Kidney (tissue), 14 donors: ENCODE measurements around the gene KLHDC7A. TPM values are rescaled to one million over a fixed set of nuclear protein-coding genes. Genes with fewer than 3 reads are reported as not detected.

Experiments
- DNase-seq, 5 donors: peaks; one replicate each; pipeline ENCODE4 v3.0.0-alpha.2; 2013 to 2020
- FAIRE-seq: peaks from 2 replicates; lab custom pipeline; 2012; peaks lifted over from hg19 to GRCh38; lab: Jason Lieb, UNC
- H3K27ac ChIP-seq, 2 donors: one replicate each; pipeline ENCODE4 v1.7.0; 2013; ENCODE audit warnings: low read depth in 2 of 2, low read length in 2 of 2, inconsistent platforms in 1 of 2
- H3K27me3 ChIP-seq: one replicate; pipeline ENCODE4 v1.7.1; 2013; ENCODE audit warnings: low read length, inconsistent platforms; ENCODE audit not compliant: control insufficient read depth, insufficient read depth
- H3K36me3 ChIP-seq, 3 donors: one replicate each; pipeline versions ENCODE4 v1.7.0 to v1.7.1; 2013; ENCODE audit warnings: low read length in 3 of 3, control low read depth in 1 of 3, inconsistent platforms in 1 of 3; ENCODE audit not compliant: insufficient read depth in 3 of 3, control insufficient read depth in 2 of 3
- H3K4me1 ChIP-seq, 3 donors: one replicate each; pipeline versions ENCODE4 v1.7.0 to v1.7.1; 2013; ENCODE audit warnings: low read length in 3 of 3, inconsistent platforms in 1 of 3, low read depth in 1 of 3; ENCODE audit not compliant: control insufficient read depth in 2 of 3, insufficient read depth in 2 of 3
- H3K4me3 ChIP-seq, 3 donors: one replicate each; pipeline versions ENCODE4 v1.7.0 to v1.8.1; 2013; ENCODE audit warnings: low read length in 3 of 3, control low read depth in 1 of 3, inconsistent platforms in 1 of 3
- H3K9ac ChIP-seq, 3 donors: one replicate each; pipeline versions ENCODE4 v1.7.0 to v1.7.1; 2013; ENCODE audit warnings: low read length in 3 of 3, control low read depth in 1 of 3, inconsistent platforms in 1 of 3
- H3K9me3 ChIP-seq, 3 donors: one replicate each; pipeline versions ENCODE4 v1.7.0 to v1.7.1; 2013; ENCODE audit warnings: low read length in 3 of 3, control low read depth in 1 of 3, inconsistent platforms in 1 of 3; ENCODE audit not compliant: control insufficient read depth in 2 of 3, insufficient read depth in 1 of 3
- CTCF ChIP-seq: IDR thresholded peaks from 3 replicates; pipeline ENCODE4 v1.5.1; 2012; ENCODE audit warnings: mild to moderate bottlenecking, moderate library complexity, borderline replicate concordance; ENCODE audit not compliant: insufficient read depth; ENCODE audit errors: extremely low read depth
- intact Hi-C: fragments of 100-400 bp; cut with DNase I; formaldehyde crosslinking; loops from one replicate; pipeline ENCODE4 v1.11.1; 2022
- polyA plus RNA-seq: library from polyadenylated mRNA; stranded (reverse); fragments of 350-450 nt; fragmentation: Illumina TruSeq; extraction: RNeasy Lipid Tissue Mini Kit (QIAGEN cat#74804); gene quantifications from one replicate; pipeline ENCODE4 v1.2.3, GENCODE V29; 2014; ENCODE audit warnings: low read depth, low replicate concordance; ENCODE audit not compliant: insufficient read depth
- total RNA-seq: library from RNA; stranded (reverse); fragmentation: NEBNext Ultra II Directional; extraction: Animal tissue kit (Norgen Biotek cat#: 25700); gene quantifications from one replicate; pipeline ENCODE4 v1.2.1, GENCODE V29; 2021
- donor health status: control.
- donor health status: control.
- donor health status: control.
- donor health status: control.
- donor health status: control.
- donor health status: DM: yes; HTN: yes; CAD: no.
- donor health status: Normal renal cell carcinoma (clear cell type).

Gene KLHDC7A
- total and polyA plus RNA-seq, 2 donors from 2014 or later: 25.8 to 28.0 TPM

GRCh38 chr1:18495635-18496034, 14.9 kb downstream of the KLHDC7A start:
- Histone ChIP-seq H3K27me3 (no peaks in the 10 kb centered on the region), H3K27ac (no peak overlapping the region), H3K9ac (no peak overlapping the region), H3K36me3 (no peaks in the 10 kb centered on the region), H3K9me3 (no peaks in the 10 kb centered on the region), H3K4me1 (no peaks in the 10 kb centered on the region), H3K4me3 (no peak overlapping the region)
- TF ChIP-seq CTCF: no peak
- DNase-seq (no peak), FAIRE-seq (no peak)
- intact Hi-C loops: no loop called here

DNA sequence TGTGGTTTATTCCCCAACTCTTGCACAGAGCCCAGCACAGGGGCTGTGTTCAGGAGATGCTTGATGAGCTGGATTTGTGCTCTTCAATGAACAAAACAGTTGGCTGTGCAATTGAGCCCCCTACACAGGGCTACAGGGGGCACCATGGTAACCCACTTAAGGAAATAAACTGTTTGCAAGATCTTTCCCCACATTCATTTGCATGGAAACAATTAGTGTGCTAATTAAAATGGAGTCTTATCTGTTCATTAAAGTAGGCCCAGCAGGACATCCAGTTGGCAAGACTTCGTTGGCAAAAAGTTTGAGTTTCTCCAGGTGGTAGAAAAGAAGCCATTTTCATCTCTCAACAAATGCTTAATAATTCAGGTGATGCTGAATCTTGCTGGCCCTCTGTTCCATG, 15.3 kb downstream of the KLHDC7A start:
- no peak for TF ChIP-seq CTCF
- DNase-seq (no peak), FAIRE-seq (no peak)
- H3K9me3 ChIP-seq: no peaks in the 10 kb centered on the region
- no peaks in the 10 kb centered on the region for H3K36me3 ChIP-seq
- no peak overlapping the region for H3K9ac ChIP-seq
- intact Hi-C loops: no loop called here
- no peaks in the 10 kb centered on the region for H3K27me3 ChIP-seq
- H3K27ac ChIP-seq: no peak overlapping the region
- H3K4me1 ChIP-seq: no peaks in the 10 kb centered on the region
- H3K4me3 ChIP-seq: no peak overlapping the region

GRCh38 chr1:18496497-18497235, 15.9 kb downstream of the KLHDC7A start:
- intact Hi-C loops: no loop called here
- no peak for FAIRE-seq

More at GRCh38 chr1:18496497-18497235, 15.9 kb downstream of the KLHDC7A start:
- no peak for DNase-seq
- Histone ChIP-seq H3K4me3 (no peak overlapping the region), H3K36me3 (no peaks in the 10 kb centered on the region), H3K9ac (no peak overlapping the region), H3K4me1 (no peaks in the 10 kb centered on the region), H3K9me3 (no peaks in the 10 kb centered on the region), H3K27ac (no peak overlapping the region), H3K27me3 (no peaks in the 10 kb centered on the region)
- no peak for TF ChIP-seq CTCF
